ENCODE measurements around the gene NSRP1.
"Not testable (repeated sequence)": the region's sequence is repeated elsewhere in the genome, so short reads cannot be mapped to it uniquely, and the experiment has no call there.

The NSRP1 gene

DNA sequence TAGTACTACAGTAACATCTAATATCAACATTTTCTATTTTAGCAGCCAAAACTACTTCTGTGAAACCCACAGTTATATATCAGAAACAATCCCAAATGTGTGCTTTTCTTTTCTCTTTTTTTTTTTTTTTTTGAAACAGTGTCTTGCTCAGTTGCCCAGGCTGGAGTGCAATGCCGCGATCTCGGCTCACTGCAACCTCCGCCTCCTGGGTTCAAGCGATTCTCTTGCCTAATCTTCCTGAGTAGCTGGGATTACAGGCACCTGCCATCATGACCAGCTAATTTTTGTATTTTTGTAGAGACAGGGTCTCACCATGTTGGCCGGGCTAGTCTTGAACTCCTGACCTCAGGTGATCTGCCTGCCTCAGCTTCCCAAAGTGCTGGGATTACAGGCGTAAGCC lies 2.0 kb downstream of the NSRP1 start:
- DNase-seq (ENCODE audit: low read depth in 1 of 2, low spot score in 1 of 2): not testable (repeated sequence)

DNA sequence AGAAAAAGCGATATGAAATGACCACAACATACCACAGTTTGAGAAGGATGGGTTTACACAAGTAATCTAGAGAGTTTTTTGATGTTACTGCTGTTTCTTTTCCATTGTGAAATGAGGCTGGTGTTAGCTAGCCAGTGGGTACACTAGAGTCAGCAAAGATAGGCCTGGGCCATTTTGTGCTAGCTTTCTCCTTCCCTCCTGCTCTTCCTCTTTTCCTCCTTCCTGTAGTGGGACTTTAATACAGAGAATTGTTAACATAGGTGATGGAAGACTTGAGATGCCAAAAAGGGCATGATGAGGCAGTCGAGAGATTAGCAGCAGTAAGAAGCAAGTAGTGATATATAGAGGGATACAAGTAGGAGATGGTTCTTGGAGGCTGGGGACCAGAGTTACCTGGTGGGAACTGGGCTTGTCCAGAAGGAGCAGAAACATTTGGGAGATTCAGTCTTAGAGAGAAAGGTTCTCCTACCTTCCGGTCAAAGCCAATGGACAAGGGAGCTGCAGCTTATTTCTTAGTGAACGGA lies 7.7 kb downstream of the NSRP1 start:
- DNase-seq (ENCODE audit: low read depth in 1 of 2, low spot score in 1 of 2): no peak

DNA sequence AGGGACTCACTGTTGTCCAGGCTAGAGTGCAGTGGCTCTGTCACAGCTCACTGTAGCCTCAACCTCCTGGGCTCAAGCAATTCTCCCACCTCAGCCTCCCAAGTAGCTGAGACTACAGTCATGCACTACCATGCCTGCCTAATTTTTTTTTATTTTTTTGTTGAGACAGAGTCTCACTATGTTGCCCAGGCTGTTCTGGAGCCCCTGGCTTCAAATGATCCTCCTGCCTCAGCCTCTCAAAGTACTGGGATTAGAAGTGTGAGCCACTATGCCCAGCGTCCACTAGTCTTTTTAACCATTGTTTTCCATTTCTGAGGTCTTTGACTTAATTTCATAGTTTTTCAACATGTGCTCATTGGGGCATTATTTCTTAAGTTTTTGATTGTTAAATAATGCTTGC lies 13.5 kb downstream of the NSRP1 start:
- DNase-seq (ENCODE audit: low read depth in 1 of 2, low spot score in 1 of 2): no peak

DNA sequence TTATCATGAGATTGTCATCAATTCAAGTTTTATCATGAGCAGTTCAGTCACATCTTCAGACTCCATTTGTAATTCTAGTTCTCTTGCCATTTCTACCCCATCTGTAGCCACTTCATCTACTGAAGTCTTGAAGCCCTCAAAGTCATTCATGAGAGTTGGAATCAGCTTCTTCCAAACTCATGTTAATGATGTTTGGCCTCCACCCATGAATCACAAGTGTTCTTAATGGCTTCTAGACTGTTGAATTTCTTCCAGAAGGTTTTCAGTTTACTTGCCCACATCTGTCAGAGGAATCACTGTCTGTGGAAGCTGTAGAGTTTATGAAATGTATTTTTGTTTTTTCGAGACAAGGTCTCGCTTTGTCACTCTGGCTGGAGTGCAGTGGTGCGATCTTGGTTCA lies 16.0 kb downstream of the NSRP1 start:
- DNase-seq (ENCODE audit: low read depth in 1 of 2, low spot score in 1 of 2): no peak

DNA sequence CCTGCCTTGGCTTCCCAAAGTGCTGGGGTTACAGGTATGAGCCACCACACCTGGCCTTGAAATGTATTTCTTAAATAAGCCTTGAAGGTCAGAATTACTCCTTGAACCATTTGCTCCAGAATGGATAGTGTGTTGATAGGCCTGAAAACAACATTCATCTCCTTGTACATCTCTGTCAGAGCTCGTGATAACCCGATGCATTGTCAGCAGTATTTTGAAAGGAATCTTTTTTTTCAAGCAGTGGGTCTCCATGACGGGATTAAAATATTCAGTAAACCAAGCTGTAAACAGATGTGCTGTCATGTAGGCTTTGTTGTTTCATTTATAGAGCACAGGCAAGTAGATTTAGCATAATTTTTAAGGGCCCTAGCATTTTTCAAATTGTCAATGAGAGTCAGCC lies 16.6 kb downstream of the NSRP1 start:
- no peak for DNase-seq (ENCODE audit: low read depth in 1 of 2, low spot score in 1 of 2)

DNA sequence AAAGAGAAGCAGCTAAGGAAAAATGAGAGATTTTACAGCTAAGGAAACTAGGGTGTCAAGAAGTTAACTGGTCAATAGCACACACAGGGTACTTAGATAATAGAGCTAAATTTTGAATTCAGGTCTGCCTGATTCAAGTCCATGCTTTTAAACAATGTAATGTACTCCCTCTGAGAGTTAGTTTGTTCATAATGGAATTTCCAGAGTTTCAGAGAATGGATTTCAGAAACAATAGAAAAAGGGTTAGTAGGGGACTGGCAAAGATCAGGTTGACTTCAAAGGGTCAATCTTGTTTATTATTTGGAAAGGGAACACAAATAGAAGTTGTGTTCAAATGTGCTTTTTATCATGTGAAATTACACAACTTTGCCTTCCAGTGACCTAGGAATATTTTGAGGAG lies 17.9 kb downstream of the NSRP1 start:
- no peak for DNase-seq (ENCODE audit: low read depth in 1 of 2, low spot score in 1 of 2)

DNA sequence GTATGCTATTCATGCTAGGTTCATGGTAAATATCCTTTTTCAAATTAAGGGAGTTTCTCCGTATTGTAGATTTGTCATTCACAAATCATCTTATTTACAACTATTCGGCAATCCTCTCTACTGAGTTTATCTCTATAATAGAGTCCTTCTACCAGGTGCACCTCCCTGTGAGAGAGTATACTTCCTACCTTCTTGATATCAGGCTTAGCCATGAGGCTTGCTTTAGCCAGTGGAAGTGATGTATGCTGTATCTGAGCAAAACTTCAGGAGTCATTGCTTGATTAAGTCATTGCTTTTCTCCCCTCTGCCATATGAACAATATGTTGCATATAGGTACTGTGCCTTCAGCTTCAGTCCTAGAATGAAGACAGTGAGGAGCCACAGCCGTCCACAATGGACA lies 20.5 kb downstream of the NSRP1 start:
- no peak for DNase-seq (ENCODE audit: low read depth in 1 of 2, low spot score in 1 of 2)

DNA sequence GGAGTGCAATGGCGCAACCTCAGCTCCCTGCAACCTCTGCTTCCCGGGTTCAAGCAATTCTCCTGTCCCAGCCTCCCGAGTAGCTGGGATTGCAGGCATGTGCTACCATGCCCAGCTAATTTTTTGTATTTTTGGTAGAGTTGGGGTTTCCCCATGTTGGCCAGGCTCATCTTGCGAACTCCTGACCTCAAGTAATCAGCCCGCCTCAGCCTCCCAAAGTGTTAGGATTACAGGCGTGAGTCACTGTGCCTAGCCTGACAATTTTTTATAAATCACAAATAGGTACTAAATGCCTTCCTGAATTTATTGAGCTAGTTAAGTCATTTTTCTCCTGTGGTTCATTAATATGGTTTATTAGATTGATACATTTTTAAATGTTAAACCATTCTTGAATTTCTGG lies 31.2 kb downstream of the NSRP1 start:
- not testable (repeated sequence) for DNase-seq (ENCODE audit: low read depth in 1 of 2, low spot score in 1 of 2)

DNA sequence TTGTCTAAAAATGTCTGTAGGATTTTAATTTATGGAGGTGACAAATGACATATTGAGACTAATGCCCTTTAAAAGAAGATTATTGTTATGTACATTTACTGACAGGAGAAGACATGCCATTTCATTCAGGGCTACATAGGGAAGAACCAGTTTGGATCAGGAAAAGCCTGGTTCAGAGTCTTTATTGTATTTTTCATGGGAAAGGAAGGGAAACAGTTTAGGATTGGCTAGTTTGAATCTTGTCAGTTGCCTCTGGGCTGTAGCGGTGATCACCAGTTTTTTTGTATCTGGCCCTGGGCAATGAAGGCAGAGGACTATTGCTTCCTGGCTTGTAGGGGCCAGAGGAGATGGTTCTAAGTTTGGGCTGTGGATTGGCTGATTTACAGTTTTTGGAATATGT lies 31.8 kb downstream of the NSRP1 start:
- DNase-seq (ENCODE audit: low read depth in 1 of 2, low spot score in 1 of 2): no peak

DNA sequence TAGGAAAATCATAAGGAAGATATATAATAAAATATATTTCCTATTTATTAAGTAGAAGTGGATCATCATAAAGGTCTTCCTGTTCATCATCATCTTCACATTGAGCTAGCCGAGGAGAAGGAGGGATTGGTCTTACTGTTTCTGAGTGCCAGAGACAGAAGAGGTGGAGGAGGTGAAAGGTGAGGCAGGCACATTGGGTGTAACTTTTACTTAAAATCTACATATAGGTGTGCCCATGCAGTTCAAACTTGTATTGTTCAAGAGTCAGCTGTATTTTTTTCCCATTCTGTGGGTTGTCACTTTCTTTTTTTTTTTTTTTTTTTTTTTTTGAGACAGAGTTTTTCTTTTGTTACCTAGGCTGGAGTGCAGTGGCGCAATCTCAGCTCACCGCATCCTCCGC lies 34.9 kb downstream of the NSRP1 start:
- DNase-seq (ENCODE audit: low read depth in 1 of 2, low spot score in 1 of 2): no peak

DNA sequence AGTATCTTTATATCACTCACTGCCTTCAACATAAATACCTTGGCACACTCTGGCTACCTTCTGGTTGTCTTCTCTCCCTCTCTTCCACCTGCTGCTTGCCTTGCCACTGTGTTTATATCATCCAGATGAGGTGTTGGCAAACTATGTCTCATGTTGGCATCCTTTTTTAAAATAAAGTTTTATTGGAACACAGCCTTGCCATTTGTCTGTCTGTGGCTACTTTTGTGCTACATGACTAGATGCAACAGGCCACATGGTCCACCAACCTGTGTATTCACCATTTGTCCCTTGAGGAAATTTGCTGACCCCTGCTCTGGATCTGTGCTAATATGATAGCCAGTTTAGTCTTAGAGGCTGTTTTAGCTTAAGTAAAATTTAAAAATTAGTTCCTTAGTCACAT lies 36.8 kb downstream of the NSRP1 start:
- no peak for DNase-seq (ENCODE audit: low read depth in 1 of 2, low spot score in 1 of 2)

DNA sequence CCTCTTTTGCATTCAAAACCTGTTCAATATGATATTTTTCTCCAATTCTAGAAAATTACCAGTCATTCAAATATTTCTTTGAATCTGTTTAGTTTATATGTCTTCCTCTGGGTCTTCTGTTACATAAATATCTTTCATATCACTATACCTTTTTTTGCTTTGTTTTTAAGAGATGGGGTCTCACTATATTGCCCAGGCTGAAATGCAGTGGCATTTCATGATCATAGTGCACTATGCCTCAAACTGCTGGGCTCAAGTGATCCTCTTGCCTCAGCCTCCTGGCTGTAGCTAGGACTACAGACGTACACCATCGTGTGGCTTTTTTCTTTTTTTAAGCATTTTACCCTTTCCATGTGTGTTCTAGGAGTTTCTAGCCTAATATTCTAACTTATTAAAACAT lies 38.8 kb downstream of the NSRP1 start:
- DNase-seq (ENCODE audit: low read depth in 1 of 2, low spot score in 1 of 2): no peak

DNA sequence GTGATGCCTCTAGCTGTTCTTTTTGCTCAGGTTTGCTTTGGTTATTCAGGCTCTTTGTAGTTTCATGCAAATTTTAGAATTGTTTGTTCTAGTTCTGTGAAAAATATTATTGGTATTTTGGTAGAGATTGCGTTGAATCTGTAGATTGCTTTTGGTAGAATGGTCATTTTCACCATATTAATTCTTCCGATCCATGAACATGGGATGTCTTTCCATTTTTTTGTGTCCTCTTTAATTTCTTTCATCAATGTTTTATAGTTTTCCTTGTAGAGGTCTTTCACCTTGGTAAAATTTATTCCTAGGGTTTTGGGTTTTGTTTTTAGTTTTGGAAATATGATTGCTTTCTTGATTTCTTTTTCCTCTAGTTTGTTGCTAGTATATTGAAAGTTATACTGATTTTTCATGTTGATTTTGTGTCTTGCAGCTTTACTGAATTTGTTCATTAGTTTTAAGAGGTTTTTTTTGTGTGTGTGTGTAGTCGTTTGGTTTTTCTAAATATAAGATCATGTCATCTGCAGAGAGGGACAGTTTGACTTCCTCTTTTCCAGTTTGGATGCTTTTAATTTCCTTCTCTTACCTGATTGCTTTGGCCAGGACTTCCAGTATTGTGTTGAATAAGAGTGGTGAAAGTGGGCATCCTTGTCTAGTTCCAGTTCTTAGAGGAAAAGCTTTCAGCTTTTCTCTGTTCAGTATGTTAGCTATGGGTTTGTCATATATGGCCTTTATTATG lies 42.4 kb downstream of the NSRP1 start:
- no peak for DNase-seq (ENCODE audit: low read depth in 1 of 2, low spot score in 1 of 2)

DNA sequence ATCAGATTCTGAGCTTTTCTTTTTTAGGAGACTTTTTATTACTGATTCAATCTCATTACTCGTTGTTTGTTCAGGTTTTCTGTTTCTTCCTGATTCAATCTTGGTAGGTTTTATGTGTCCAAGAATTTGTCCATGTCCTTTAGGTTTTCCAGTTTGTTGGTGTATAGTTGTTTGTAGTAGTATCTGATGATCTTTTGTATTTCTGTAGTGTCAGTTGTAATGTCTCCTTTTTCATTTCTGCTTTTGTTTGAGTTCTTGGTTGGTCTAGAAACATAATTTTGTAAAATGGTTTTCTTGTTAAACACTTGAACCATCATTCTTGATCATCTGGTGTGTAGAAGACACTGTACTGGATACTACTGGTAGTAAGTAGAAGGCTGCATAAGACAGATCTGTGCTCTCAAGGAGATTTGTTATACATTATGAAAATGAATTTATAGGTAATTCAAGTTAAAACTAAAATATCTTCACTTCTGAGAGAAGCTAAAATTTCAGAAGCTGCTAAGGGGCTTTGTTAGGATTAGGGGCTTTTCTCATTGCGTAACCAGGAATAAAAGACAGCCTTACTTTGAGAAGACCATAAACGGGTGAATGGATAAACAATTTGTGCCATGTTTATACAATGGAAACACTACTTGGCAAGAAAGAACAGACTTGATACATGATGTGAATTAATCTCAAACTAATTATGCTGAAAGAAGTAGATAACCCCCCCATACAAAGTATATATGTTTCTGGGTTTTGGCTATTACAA lies 44.0 kb downstream of the NSRP1 start:
- DNase-seq (ENCODE audit: low read depth in 1 of 2, low spot score in 1 of 2): no peak

DNA sequence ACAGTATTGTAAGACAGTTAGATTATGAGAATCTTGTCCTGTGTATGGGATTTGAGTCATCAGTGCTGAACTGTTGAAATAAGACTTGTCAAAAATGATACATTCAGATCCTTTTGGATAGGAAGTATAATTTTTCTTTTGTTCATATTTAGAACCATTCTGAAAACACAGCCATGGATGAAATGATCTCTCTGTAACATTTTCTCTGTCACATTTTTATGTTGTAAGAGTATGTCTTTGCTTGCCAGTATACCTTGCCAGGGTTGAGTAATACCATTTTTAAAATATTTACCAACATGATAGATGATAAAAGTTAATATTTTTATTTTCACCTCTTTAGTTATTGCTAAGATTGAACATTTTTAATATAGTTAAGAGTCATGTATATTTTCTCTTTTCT lies 45.0 kb downstream of the NSRP1 start:
- no peak for DNase-seq (ENCODE audit: low read depth in 1 of 2, low spot score in 1 of 2)

DNA sequence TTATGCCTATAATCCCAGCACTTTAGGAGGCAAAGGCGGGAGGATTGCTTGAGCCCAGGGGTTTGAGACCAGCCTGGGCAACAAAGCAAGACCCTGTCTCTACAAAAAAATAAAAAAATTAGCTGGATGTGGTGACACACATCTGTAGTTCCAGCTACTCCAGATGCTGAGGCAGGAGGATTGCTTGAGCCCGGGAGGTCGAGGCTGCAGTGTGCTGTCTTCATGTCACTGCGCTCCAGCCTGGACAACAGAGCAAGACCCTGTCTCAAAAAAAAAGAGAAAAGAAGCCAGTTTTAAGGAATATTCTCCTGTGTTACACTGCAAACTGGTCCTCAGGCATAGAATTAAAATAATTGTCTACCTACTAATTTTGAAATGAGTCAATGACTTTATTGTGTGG lies 47.9 kb downstream of the NSRP1 start:
- DNase-seq (ENCODE audit: low read depth in 1 of 2, low spot score in 1 of 2): no peak

DNA sequence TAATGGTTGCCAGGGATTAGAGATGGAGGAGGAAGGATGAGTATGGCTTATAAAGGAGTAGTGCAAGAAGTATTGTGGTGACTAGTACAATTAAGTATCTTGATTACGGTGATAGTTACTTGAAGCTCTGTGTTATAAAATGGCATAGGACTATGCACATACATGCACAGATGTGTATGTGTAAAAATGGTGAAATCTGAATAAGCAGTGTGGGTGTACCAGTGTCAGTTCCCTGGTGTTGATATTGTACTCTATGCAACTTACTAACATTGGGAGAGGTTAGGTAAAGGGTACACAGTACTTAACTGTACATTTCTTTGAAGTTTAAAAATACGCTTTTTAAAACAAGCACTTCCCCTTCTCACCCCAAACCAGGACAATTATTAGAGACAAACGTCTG lies 48.5 kb downstream of the NSRP1 start:
- DNase-seq (ENCODE audit: low read depth in 1 of 2, low spot score in 1 of 2): no peak

DNA sequence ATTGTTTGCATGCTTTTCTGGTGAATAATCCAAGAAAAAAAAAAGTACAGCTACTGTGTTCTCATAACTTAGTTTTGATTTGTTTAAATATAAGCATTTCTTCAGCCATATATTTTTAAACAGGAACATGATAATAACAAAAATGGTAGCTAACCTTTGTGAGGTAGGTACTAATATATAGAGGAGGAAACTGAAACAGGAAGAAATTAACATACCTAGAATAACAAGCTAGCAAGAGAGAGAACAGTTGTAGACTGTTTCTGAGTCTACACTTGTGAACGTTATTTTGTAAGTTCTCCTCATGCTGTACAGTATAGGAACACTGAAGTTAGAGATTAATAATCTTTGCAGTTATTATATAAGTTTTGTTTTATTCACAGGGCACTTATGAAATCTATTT lies 49.3 kb downstream of the NSRP1 start:
- no peak for DNase-seq (ENCODE audit: low read depth in 1 of 2, low spot score in 1 of 2)

DNA sequence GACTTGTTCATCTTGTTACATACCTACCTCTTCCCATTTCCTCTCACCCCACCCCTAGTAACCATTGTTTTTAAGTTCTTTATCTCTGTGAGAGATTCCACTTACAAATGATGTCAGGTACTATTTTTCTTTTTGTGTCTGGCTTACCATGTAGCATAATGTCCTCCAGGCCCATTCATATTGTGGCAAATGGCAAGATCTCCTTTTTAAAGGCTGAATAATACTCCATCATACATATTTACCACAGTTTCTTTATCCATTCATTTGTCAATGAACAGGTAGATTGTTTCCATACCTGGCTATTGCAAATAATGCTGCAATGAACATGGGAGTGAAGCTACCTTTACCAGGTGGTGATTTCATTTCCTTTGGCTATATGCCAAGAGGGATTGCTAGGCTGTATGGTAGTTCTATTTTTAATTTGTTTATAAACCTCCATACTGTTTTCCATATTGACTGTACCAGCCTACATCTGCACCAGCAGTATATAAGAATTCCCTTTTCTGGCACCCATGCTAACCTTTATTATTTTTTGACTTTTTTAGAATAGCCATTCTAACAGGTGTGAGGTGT lies 53.9 kb downstream of the NSRP1 start:
- no peak for DNase-seq (ENCODE audit: low read depth in 1 of 2, low spot score in 1 of 2)

DNA sequence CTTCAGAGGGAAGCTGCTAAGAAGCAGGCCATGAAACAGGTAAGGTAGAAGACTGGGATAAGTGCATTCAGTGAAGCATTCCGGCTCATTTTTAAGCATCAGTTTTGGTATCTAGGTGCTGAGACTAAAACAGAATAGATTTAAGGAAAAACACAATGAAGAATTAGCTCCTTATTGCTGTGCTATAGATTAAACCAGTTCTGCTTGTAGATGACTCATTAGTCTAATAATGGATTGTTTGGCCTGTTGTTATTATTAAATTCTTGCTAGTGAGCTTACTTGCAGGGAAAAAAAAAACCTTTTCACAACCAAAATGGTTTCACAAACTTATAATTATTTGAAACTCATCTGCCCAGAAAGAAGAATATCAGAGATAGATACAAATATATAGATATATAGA lies 55.9 kb downstream of the NSRP1 start:
- DNase-seq (ENCODE audit: low read depth in 1 of 2, low spot score in 1 of 2): no peak

DNA sequence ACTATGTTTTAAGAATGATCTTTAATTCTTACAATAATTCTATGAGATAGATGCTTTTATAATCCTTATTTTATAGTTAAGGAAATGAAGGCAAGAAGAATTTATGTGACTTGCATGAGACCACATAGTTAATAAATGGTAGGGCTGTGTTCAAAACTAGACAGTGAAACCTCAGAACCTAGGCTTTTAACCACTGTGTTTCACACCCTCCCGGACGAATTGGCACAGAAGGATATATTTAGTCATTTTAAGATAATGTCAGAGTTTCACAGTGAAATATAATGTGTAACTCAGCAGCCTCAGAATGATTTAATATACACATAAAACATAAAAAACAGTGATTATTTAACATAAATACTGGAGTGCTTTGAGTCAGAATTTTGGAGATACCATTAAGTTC lies 57.0 kb downstream of the NSRP1 start:
- peak in 1 of 2 donors; percentile 7 for DNase-seq (ENCODE audit: low read depth in 1 of 2, low spot score in 1 of 2)

DNA sequence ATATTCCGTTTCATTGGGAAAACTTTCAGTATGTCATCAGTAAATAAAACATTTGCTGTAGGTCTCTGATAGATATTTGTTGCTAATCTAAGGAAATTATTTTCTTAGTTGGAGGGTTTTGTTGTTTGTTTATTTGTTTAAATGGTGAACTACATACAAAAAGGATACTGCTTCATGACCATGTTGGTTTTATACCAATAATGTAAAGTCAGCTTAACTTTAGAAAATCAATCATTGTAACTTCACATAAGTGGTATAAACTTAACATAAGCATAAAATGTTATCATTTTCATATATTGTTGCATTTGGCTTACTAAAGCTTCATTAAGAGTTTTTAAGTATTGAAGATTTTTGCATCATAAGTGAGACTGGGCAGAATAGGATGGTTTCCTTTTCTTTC lies 57.9 kb downstream of the NSRP1 start:
- no peak for DNase-seq (ENCODE audit: low read depth in 1 of 2, low spot score in 1 of 2)
